Measurements from ENCODE around the gene MDM1.

Gene MDM1

GRCh38 chr12:68264857-68265256, 67.3 kb downstream of the MDM1 start:
- DNase-seq = no peak
- TF ChIP-seq, protein P1, sequence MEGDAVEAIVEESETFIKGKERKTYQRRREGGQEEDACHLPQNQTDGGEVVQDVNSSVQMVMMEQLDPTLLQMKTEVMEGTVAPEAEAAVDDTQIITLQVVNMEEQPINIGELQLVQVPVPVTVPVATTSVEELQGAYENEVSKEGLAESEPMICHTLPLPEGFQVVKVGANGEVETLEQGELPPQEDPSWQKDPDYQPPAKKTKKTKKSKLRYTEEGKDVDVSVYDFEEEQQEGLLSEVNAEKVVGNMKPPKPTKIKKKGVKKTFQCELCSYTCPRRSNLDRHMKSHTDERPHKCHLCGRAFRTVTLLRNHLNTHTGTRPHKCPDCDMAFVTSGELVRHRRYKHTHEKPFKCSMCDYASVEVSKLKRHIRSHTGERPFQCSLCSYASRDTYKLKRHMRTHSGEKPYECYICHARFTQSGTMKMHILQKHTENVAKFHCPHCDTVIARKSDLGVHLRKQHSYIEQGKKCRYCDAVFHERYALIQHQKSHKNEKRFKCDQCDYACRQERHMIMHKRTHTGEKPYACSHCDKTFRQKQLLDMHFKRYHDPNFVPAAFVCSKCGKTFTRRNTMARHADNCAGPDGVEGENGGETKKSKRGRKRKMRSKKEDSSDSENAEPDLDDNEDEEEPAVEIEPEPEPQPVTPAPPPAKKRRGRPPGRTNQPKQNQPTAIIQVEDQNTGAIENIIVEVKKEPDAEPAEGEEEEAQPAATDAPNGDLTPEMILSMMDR (IDR thresholded peaks at IDR 0.05; ENCODE audit: low read depth, low read length) = no peak
- Histone ChIP-seq H3K27me3 (ENCODE audit: insufficient read depth, low read depth, severe bottlenecking) (no peaks in the 10 kb centered on the region), H3K36me3 (no peaks in the 10 kb centered on the region), H3K9me3 (ENCODE audit: severe bottlenecking) (no peaks in the 10 kb centered on the region), H3K27ac (no peak overlapping the region), H3K4me3 (ENCODE audit: low read depth, low read length) (no peak overlapping the region)

DNA sequence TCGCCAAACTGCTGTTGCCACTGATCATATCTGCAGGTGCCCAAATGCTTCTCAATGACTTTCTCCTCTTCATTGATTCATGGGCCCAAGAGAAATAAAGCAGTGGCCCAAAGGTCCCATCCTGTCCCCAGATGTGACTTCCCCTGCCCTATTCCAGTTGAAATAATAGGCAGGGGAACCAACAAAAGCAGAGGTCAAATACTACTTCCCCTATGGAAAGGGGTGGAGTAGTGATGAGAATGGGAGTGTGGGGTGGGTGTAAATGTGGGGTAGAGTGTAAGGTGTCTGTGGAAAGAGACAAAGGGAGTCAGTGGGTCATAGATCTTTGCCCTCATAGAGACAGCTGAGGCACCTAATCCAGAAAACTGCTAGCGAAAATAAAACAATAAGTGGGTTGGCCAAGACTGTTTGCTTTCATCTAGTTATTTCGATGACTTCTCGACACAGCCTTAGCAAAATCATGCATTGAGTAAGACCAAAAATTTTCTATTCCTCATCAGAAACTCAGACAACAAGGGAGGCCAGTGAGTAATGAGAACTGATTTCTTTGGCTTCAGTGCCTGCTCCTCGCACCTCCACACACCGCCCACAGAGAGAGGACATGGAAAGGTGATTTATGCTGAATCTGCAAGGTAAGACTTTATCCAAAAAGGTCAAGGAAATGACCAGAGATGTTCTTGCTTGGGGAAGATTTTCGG, 67.9 kb downstream of the MDM1 start:
- H3K27ac ChIP-seq = no peak overlapping the region
- no peaks in the 10 kb centered on the region for H3K27me3 ChIP-seq (ENCODE audit: insufficient read depth, low read depth, severe bottlenecking)
- H3K36me3 ChIP-seq = no peaks in the 10 kb centered on the region
- H3K9me3 ChIP-seq (ENCODE audit: severe bottlenecking) = no peaks in the 10 kb centered on the region
- DNase-seq = no peak
- H3K4me3 ChIP-seq (ENCODE audit: low read depth, low read length) = no peak overlapping the region
- TF ChIP-seq, protein P1 (IDR thresholded peaks at IDR 0.05; ENCODE audit: low read depth, low read length) = no peak

DNA sequence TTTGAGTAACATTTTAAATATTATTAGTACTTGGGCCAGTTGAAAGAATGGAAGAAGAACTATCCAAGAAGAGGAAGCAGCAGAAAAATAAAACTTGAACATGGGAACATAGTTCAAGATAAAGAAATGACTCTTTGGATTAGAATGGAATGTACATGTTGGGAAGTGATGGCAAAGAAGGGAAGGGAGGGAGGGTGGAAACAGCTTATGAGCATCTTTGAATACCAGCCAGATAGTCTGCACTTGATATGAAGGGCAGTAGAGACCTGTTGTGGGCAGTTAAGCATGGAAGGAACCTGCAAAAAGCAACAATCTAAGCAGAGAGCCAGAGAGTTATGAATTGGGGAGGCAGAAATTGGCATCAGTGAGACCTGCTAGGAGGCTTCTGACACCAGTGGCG, 68.8 kb downstream of the MDM1 start:
- Histone ChIP-seq H3K27me3 (ENCODE audit: insufficient read depth, low read depth, severe bottlenecking) (no peaks in the 10 kb centered on the region), H3K4me3 (ENCODE audit: low read depth, low read length) (no peak overlapping the region), H3K9me3 (ENCODE audit: severe bottlenecking) (no peaks in the 10 kb centered on the region), H3K36me3 (no peaks in the 10 kb centered on the region), H3K27ac (no peak overlapping the region)
- TF ChIP-seq, protein P1 (IDR thresholded peaks at IDR 0.05; ENCODE audit: low read depth, low read length) = no peak
- no peak for DNase-seq

GRCh38 chr12:68261896-68262295, 70.3 kb downstream of the MDM1 start:
- H3K36me3 ChIP-seq = no peaks in the 10 kb centered on the region
- no peak for DNase-seq
- TF ChIP-seq, protein P1 (IDR thresholded peaks at IDR 0.05; ENCODE audit: low read depth, low read length) = no peak
- H3K9me3 ChIP-seq (ENCODE audit: severe bottlenecking) = no peaks in the 10 kb centered on the region
- no peaks in the 10 kb centered on the region for H3K27me3 ChIP-seq (ENCODE audit: insufficient read depth, low read depth, severe bottlenecking)
- no peak overlapping the region for H3K27ac ChIP-seq
- H3K4me3 ChIP-seq (ENCODE audit: low read depth, low read length) = no peak overlapping the region

GRCh38 chr12:68260153-68260552, 72.0 kb downstream of the MDM1 start:
- Histone ChIP-seq H3K36me3 (no peaks in the 10 kb centered on the region), H3K4me3 (ENCODE audit: low read depth, low read length) (no peak overlapping the region), H3K9me3 (ENCODE audit: severe bottlenecking) (no peaks in the 10 kb centered on the region), H3K27me3 (ENCODE audit: insufficient read depth, low read depth, severe bottlenecking) (no peaks in the 10 kb centered on the region), H3K27ac (no peak overlapping the region)
- TF ChIP-seq, protein P1 (IDR thresholded peaks at IDR 0.05; ENCODE audit: low read depth, low read length) = no peak
- DNase-seq = no peak
